GM10248 (cell line): ENCODE data around the gene SOCS6.

ENCODE experiments used
- CTCF ChIA-PET: fragments of 300-600 bp; sonication (Branson Sonifier 250); formaldehyde crosslinking; extraction: SDS; loops from one replicate; lab custom pipeline; 2021; ENCODE audit warnings: antibody characterized with exemption; lab: Yijun Ruan, JAX
- POLR2A ChIA-PET: fragments of 350-650 bp; sonication (Branson Sonifier 250); formaldehyde crosslinking; extraction: SDS; loops from one replicate; lab custom pipeline; 2020; ENCODE audit warnings: antibody characterized with exemption; lab: Yijun Ruan, JAX
- DNase-seq: peaks from one replicate; pipeline ENCODE4 v3.0.0; 2012; ENCODE audit errors: extremely low spot score
- CTCF ChIP-seq: IDR thresholded peaks from 2 replicates; pipeline ENCODE4 v1.5.1; 2012; ENCODE audit warnings: mild to moderate bottlenecking, low read depth; ENCODE audit errors: extremely low read depth, missing control alignments, control extremely low read depth

The SOCS6 gene

GRCh38 chr18:70273021-70273420 lies 15.8 kb upstream of the SOCS6 start:
- no peak for TF ChIP-seq CTCF
- POLR2A ChIA-PET, result no interaction called here
- CTCF ChIA-PET, result no interaction called here
- DNase-seq, result no peak

GRCh38 chr18:70276416-70277191 lies 12.2 kb upstream of the SOCS6 start:
- DNase-seq, result no peak
- POLR2A ChIA-PET, result no interaction called here
- CTCF ChIA-PET, result no interaction called here
- no peak for TF ChIP-seq CTCF

GRCh38 chr18:70279470-70279869 lies 9.4 kb upstream of the SOCS6 start:
- DNase-seq, result no peak
- ChIA-PET CTCF (no interaction called here), POLR2A (no interaction called here)
- no peak for TF ChIP-seq CTCF

GRCh38 chr18:70280007-70280925 lies 8.6 kb upstream of the SOCS6 start:
- ChIA-PET POLR2A (no interaction called here), CTCF (no interaction called here)
- TF ChIP-seq CTCF, result no peak
- no peak for DNase-seq

GRCh38 chr18:70284976-70285620 lies 3.7 kb upstream of the SOCS6 start:
- POLR2A ChIA-PET, result no interaction called here

More at GRCh38 chr18:70284976-70285620, 3.7 kb upstream of the SOCS6 start:
- no peak for DNase-seq
- CTCF ChIA-PET, result interaction anchor here (1.4 to 2.1 kb wide), 3 partner anchors 11 to 205 kb away, joined by 3 to 7 read pairs (median 4); no protein-coding TSS in a partner anchor
- TF ChIP-seq CTCF, result no peak
